Uterus (tissue), 4 donors: Measurements from ENCODE around the gene AGBL4. TPM values are rescaled to one million over a fixed set of nuclear protein-coding genes. Genes with fewer than 3 reads are reported as not detected.

ENCODE experiments used
- DNase-seq, 2 donors: peaks; one replicate each; pipeline ENCODE4 v3.0.0-alpha.2; 2019 to 2020
- H3K27ac ChIP-seq, 2 donors: fragments of 200-600 bp; sonication (generic); 1 replicate in 1 of 2; 2 replicates in 1 of 2; pipeline ENCODE4 v1.5.1; 2016 to 2018
- H3K27me3 ChIP-seq, 2 donors: fragments of 200-600 bp; sonication (generic); one replicate each; pipeline ENCODE4 v1.5.1; 2018 to 2019; ENCODE audit warnings: control low read depth in 1 of 2
- H3K36me3 ChIP-seq, 2 donors: fragments of 200-600 bp; sonication (generic); one replicate each; pipeline ENCODE4 v1.5.1; 2019; ENCODE audit warnings: control low read depth in 1 of 2
- H3K4me1 ChIP-seq, 2 donors: fragments of 200-600 bp; sonication (generic); one replicate each; pipeline ENCODE4 v1.5.1; 2018 to 2019; ENCODE audit warnings: control low read depth in 1 of 2
- H3K4me3 ChIP-seq, 2 donors: fragments of 200-600 bp; sonication (generic); 1 replicate in 1 of 2; 2 replicates in 1 of 2; pipeline ENCODE4 v1.5.1; 2018 to 2019; ENCODE audit warnings: mild to moderate bottlenecking in 1 of 2
- H3K9me3 ChIP-seq, 2 donors: fragments of 200-600 bp; sonication (generic); one replicate each; pipeline ENCODE4 v1.5.1; 2019; ENCODE audit warnings: control low read depth in 1 of 2
- POLR2A ChIP-seq, 2 donors: fragments of 450-650 bp; IDR thresholded peaks; one replicate each; pipeline ENCODE4 v1.6.1; 2016; ENCODE audit warnings: antibody characterized with exemption in 2 of 2, mild to moderate bottlenecking in 1 of 2, moderate library complexity in 1 of 2
- intact Hi-C: fragments of 100-400 bp; cut with DNase I; formaldehyde crosslinking; loops from one replicate; pipeline ENCODE4 v1.15.1; 2023; ENCODE audit warnings: low total_unique reads
- total RNA-seq, 4 donors: library from RNA; depleted of rRNA in 3 of 4; stranded (reverse); fragments of >200 nt in 3 of 4; gene quantifications; one replicate each; pipeline versions ENCODE4 v1.1.0 to v1.2.4, GENCODE V29; 2014 to 2023
- TF ChIP-seq, protein P1 (sequence below), 4 experiments: fragments of 200-600 bp in 2 of 4; fragments of 450-650 bp in 2 of 4; sonication (generic) in 2 of 4; IDR thresholded peaks; one replicate each; pipeline ENCODE4 v1.5.1; 2016 to 2019; ENCODE audit warnings: antibody characterized with exemption in 4 of 4, mild to moderate bottlenecking in 2 of 4, moderate library complexity in 1 of 4
- donor health status: DM: yes; HTN: yes; CAD: no.

AGBL4 gene
- total RNA-seq, 4 donors from 2014 or later, result 0.85 to 1.9 TPM; not detected in 2

DNA sequence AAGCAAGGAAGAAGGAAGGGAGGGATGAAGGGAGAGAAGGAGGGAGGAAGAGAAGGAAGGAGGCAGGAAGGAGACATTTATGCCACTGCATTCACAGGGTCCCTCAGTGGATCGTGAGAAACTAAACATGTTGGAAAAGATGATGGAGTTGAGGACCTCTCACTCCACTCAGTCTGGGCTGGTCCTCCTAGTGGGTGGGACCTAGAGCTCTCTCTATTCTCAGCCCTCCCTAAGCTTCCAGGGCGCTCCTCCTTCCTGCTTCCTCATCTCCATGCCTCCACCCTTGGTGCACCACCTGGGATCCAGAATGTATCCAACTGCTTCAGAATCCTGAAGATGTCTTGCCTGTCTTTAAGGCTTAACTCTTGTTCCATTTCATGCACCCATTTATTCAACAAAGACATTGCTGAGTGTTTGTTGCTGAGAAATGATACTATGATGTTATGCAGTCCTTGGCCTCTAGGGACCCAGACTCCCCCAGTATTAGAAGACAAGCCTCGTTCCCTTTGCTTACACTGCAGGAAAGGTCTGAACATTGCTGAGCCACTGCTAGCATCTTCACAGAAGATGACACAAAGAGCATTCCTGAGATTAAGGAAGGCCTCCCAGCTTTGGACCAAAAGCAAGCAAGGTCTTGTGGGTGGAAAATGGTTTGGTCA, 1335.5 kb downstream of the AGBL4 start:
- TF ChIP-seq, protein P1, sequence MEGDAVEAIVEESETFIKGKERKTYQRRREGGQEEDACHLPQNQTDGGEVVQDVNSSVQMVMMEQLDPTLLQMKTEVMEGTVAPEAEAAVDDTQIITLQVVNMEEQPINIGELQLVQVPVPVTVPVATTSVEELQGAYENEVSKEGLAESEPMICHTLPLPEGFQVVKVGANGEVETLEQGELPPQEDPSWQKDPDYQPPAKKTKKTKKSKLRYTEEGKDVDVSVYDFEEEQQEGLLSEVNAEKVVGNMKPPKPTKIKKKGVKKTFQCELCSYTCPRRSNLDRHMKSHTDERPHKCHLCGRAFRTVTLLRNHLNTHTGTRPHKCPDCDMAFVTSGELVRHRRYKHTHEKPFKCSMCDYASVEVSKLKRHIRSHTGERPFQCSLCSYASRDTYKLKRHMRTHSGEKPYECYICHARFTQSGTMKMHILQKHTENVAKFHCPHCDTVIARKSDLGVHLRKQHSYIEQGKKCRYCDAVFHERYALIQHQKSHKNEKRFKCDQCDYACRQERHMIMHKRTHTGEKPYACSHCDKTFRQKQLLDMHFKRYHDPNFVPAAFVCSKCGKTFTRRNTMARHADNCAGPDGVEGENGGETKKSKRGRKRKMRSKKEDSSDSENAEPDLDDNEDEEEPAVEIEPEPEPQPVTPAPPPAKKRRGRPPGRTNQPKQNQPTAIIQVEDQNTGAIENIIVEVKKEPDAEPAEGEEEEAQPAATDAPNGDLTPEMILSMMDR (IDR thresholded peaks at IDR 0.05), result no peak
- TF ChIP-seq POLR2A (IDR thresholded peaks at IDR 0.05), result no peak
- Histone ChIP-seq H3K27me3 (no peaks in the 10 kb centered on the region), H3K9me3 (no peaks in the 10 kb centered on the region), H3K4me1 (no peaks in the 10 kb centered on the region), H3K27ac (no peak overlapping the region), H3K36me3 (no peaks in the 10 kb centered on the region), H3K4me3 (no peak overlapping the region)
- no peak for DNase-seq
- intact Hi-C loops, result no loop called here

DNA sequence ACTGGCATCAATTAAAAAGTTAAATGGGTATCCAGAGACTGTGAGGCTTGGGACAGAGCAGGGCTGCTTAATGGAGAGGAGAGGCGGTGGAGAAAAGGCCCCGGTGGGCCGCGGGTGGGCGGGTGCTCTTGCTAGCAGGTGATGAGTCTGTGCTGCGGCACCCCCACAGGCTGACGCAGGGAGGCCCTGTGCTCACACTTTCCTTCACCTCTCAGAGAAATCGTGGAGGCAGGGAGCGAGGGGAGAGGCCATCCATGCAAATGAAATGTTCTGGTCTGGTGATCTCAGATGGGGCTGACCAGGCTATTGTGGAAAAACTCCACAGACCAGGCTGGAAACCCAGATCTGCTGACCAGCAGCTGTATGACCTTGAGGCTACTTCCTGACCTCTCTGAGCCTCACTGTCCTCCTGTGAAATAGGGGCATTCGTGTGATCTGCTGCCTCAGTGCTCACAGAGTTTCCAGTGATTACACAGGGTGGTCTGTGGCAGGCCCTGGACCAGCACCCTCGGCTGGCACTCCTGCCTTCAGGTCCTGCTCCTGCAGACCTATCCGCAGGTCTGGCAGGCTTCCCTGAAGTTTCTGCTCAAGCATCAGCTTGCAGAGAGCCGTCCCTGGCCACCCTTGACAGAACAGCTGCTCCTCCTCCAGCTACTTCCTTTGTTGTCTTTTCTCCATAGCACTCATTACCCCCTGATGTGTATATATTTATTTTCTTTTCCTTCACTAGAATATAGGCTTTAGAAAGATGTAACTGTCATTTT, 1336.3 kb downstream of the AGBL4 start:
- no peaks in the 10 kb centered on the region for H3K36me3 ChIP-seq
- DNase-seq, result no peak
- H3K27me3 ChIP-seq, result no peaks in the 10 kb centered on the region
- intact Hi-C loops, result no loop called here
- H3K9me3 ChIP-seq, result no peaks in the 10 kb centered on the region
- TF ChIP-seq POLR2A (IDR thresholded peaks at IDR 0.05), result no peak
- TF ChIP-seq, protein P1 (IDR thresholded peaks at IDR 0.05), result no peak
- no peak overlapping the region for H3K27ac ChIP-seq
- H3K4me1 ChIP-seq, result no peaks in the 10 kb centered on the region
- H3K4me3 ChIP-seq, result no peak overlapping the region

DNA sequence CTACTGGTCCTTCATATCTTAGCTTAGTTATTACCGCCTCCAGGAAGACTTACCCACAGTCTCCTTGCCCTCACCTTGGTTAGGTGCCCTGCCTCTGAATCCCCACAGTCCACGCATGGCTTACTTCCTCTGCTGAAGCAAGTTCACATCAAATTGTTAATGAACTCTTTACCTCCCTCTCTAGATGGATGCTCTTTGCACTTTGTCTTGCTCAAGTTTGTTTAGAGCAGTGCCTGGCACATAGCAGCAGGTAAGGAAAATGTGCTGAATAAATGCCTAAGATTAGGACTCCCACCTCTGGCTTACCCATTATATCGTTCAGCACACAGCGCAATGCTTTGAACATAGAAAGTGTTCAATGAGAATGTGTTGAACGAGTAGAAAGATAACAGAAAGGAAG, 1337.6 kb downstream of the AGBL4 start:
- TF ChIP-seq, protein P1 (IDR thresholded peaks at IDR 0.05), result no peak
- TF ChIP-seq POLR2A (IDR thresholded peaks at IDR 0.05), result no peak

DNA sequence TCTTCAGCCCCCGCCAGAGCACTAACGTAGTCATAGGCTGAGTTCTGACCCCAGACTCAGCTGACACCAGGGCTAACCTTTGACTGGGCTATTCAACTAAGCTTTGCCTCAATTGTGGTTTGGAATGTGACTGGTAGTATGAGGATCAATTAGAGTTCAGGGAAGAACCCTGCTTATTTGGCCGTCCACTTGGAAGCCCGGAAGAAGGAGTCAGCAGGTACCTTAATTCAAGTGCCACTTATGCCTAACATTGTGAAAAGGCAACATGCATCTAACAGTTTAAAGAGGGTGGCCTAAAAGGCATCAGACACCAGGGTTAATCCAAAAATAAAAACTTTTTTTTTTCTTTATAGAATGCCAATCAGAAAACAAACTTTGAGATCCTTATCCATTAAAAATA, 1339.4 kb downstream of the AGBL4 start:
- no peaks in the 10 kb centered on the region for H3K9me3 ChIP-seq
- H3K27ac ChIP-seq, result no peak overlapping the region
- intact Hi-C loops, result no loop called here
- H3K4me1 ChIP-seq, result no peaks in the 10 kb centered on the region
- DNase-seq, result no peak
- no peaks in the 10 kb centered on the region for H3K27me3 ChIP-seq
- no peak for TF ChIP-seq POLR2A (IDR thresholded peaks at IDR 0.05)
- TF ChIP-seq, protein P1 (IDR thresholded peaks at IDR 0.05), result no peak
- no peaks in the 10 kb centered on the region for H3K36me3 ChIP-seq
- H3K4me3 ChIP-seq, result no peak overlapping the region

More for the DNA sequence above, 1337.6 kb downstream of the AGBL4 start:
- H3K27ac ChIP-seq, result no peak overlapping the region
- H3K27me3 ChIP-seq, result no peaks in the 10 kb centered on the region
- H3K36me3 ChIP-seq, result no peaks in the 10 kb centered on the region
- H3K4me1 ChIP-seq, result no peaks in the 10 kb centered on the region
- no peaks in the 10 kb centered on the region for H3K9me3 ChIP-seq
- intact Hi-C loops, result no loop called here
- DNase-seq, result no peak
- H3K4me3 ChIP-seq, result no peak overlapping the region

DNA sequence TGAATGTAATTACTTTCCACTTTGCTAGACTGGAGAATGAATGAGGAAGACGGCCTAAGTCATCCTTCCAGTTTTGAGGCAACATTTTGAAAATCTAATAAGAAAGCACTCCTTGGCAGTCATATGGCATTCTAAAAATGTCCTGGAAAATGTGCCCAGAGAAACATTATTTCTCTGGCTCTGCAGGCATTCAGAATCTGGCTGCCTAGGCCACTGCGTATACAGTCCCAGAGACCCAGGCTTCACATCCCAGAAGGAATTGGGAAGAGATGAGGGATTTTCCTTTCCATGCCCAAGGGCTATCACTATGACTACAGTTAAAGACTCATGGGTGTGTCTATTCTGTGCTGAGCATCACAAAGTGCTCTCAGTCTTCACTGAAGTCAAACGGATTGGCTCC, 1339.9 kb downstream of the AGBL4 start:
- H3K4me3 ChIP-seq, result no peak overlapping the region
- H3K36me3 ChIP-seq, result no peaks in the 10 kb centered on the region
- intact Hi-C loops, result no loop called here
- no peaks in the 10 kb centered on the region for H3K27me3 ChIP-seq
- H3K9me3 ChIP-seq, result no peaks in the 10 kb centered on the region
- TF ChIP-seq, protein P1 (IDR thresholded peaks at IDR 0.05), result no peak
- TF ChIP-seq POLR2A (IDR thresholded peaks at IDR 0.05), result no peak
- no peak for DNase-seq
- H3K4me1 ChIP-seq, result no peaks in the 10 kb centered on the region
- H3K27ac ChIP-seq, result no peak overlapping the region
